HEK293 (cell line): ENCODE data around the gene RPS5.

ENCODE experiments used
- CTCF ChIA-PET: fragments of 350-600 bp; formaldehyde crosslinking; extraction: SDS; loops from one replicate; lab custom pipeline; 2021; ENCODE audit warnings: antibody characterized with exemption; lab: Yijun Ruan, JAX
- POLR2A ChIA-PET: fragments of 300-600 bp; formaldehyde crosslinking; extraction: SDS; loops from one replicate; lab custom pipeline; 2020; ENCODE audit warnings: antibody characterized with exemption, inconsistent platforms; lab: Yijun Ruan, JAX
- H3K27ac ChIP-seq: fragments of 200-500 bp; sonication (Bioruptor generic); 2 replicates; pipeline ENCODE4 v1.5.1; 2014; ENCODE audit warnings: low read depth, low read length, control low read depth, inconsistent platforms; ENCODE audit errors: extremely low read depth
- H3K36me3 ChIP-seq, 2 experiments: fragments of 200-500 bp in 1 of 2; sonication (Bioruptor generic) in 1 of 2; 1 replicate in 1 of 2; 2 replicates in 1 of 2; pipeline ENCODE4 v1.5.1; 2014 to 2017; ENCODE audit warnings: inconsistent platforms in 2 of 2, low read length in 2 of 2; ENCODE audit not compliant: control insufficient read depth in 2 of 2, insufficient read depth in 1 of 2
- H3K4me1 ChIP-seq: fragments of 200-500 bp; sonication (Bioruptor generic); 2 replicates; pipeline ENCODE4 v1.5.1; 2014; ENCODE audit warnings: mild to moderate bottlenecking, low read length, inconsistent platforms; ENCODE audit not compliant: control insufficient read depth, insufficient read depth
- H3K4me3 ChIP-seq: 2 replicates; pipeline ENCODE4 v1.5.1; 2011; ENCODE audit warnings: low read depth, mild to moderate bottlenecking, control low read depth, low read length, moderate library complexity
- H3K9me3 ChIP-seq: fragments of 200-500 bp; sonication (Bioruptor generic); 2 replicates; pipeline ENCODE4 v1.5.1; 2014; ENCODE audit warnings: low read depth, low read length, inconsistent platforms; ENCODE audit not compliant: control insufficient read depth, insufficient read depth
- EGR2 ChIP-seq: fragments of 450-650 bp; formaldehyde crosslinking; IDR thresholded peaks from 2 replicates; pipeline ENCODE4 v1.5.1; 2016; ENCODE audit warnings: low read depth, missing biosample characterization, missing genetic modification characterization
- SCRT1 ChIP-seq: fragments of 450-650 bp; formaldehyde crosslinking; IDR thresholded peaks from 2 replicates; pipeline ENCODE4 v1.5.1; 2016; ENCODE audit warnings: missing biosample characterization, missing genetic modification characterization, borderline replicate concordance
- SCRT2 ChIP-seq: fragments of 450-650 bp; formaldehyde crosslinking; IDR thresholded peaks from 2 replicates; pipeline ENCODE4 v1.5.1; 2016; ENCODE audit warnings: missing biosample characterization, missing genetic modification characterization
- TRIM28 ChIP-seq: IDR thresholded peaks from 2 replicates; pipeline ENCODE4 v1.6.1; 2011; ENCODE audit warnings: low read length, control low read depth, borderline replicate concordance
- ZBTB48 ChIP-seq: fragments of 450-650 bp; formaldehyde crosslinking; IDR thresholded peaks from 2 replicates; pipeline ENCODE4 v1.5.1; 2016; ENCODE audit warnings: missing biosample characterization, missing genetic modification characterization
- ZNF10 ChIP-seq: fragments of 450-650 bp; formaldehyde crosslinking; IDR thresholded peaks from 2 replicates; pipeline ENCODE4 v1.5.1; 2017; ENCODE audit warnings: missing biosample characterization, missing genetic modification characterization
- ZNF202 ChIP-seq: fragments of 450-650 bp; formaldehyde crosslinking; IDR thresholded peaks from 2 replicates; pipeline ENCODE4 v1.5.1; 2016; ENCODE audit warnings: missing biosample characterization, missing genetic modification characterization, borderline replicate concordance
- ZNF292 ChIP-seq: fragments of 450-650 bp; formaldehyde crosslinking; IDR thresholded peaks from 2 replicates; pipeline ENCODE4 v1.5.1; 2016; ENCODE audit warnings: low read depth, missing biosample characterization, missing genetic modification characterization, borderline replicate concordance
- ZNF302 ChIP-seq: fragments of 450-650 bp; formaldehyde crosslinking; IDR thresholded peaks from 2 replicates; pipeline ENCODE4 v1.5.1; 2016; ENCODE audit warnings: missing biosample characterization, missing genetic modification characterization, low read depth
- ZNF501 ChIP-seq: fragments of 450-650 bp; formaldehyde crosslinking; IDR thresholded peaks from 2 replicates; pipeline ENCODE4 v1.5.1; 2016; ENCODE audit warnings: missing biosample characterization, missing genetic modification characterization
- ZNF626 ChIP-seq: fragments of 450-650 bp; sonication (Bioruptor Pico); formaldehyde crosslinking; IDR thresholded peaks from 2 replicates; pipeline ENCODE4 v1.5.1; 2018; ENCODE audit warnings: missing biosample characterization, missing genetic modification characterization, inconsistent platforms
- ZNF777 ChIP-seq: fragments of 450-650 bp; formaldehyde crosslinking; IDR thresholded peaks from 2 replicates; pipeline ENCODE4 v1.5.1; 2017; ENCODE audit warnings: missing biosample characterization, missing genetic modification characterization, borderline replicate concordance
- TF ChIP-seq, protein P1 (sequence below): fragments of 450-650 bp; IDR thresholded peaks from 2 replicates; pipeline ENCODE4 v1.5.1; 2018; ENCODE audit warnings: missing biosample characterization, missing genetic modification characterization
- TF ChIP-seq, protein P2 (sequence below): fragments of 450-650 bp; formaldehyde crosslinking; IDR thresholded peaks from 2 replicates; pipeline ENCODE4 v1.5.1; 2016; ENCODE audit warnings: missing biosample characterization, missing genetic modification characterization
- TF ChIP-seq, protein P3 (sequence below): fragments of 450-650 bp; formaldehyde crosslinking; IDR thresholded peaks from 2 replicates; pipeline ENCODE4 v1.5.1; 2016; ENCODE audit warnings: missing biosample characterization, missing genetic modification characterization
- TF ChIP-seq, protein P4 (sequence below): fragments of 450-650 bp; formaldehyde crosslinking; IDR thresholded peaks from 2 replicates; pipeline ENCODE4 v1.5.1; 2016; ENCODE audit warnings: missing biosample characterization, missing genetic modification characterization
- TF ChIP-seq, protein P5 (sequence below): sonication (generic); formaldehyde crosslinking; IDR thresholded peaks from 2 replicates; pipeline ENCODE4 v1.8.1; 2022; ENCODE audit warnings: mild to moderate bottlenecking, moderate library complexity, missing genetic modification reagents
- TF ChIP-seq, protein P6 (sequence below): fragments of 450-650 bp; formaldehyde crosslinking; IDR thresholded peaks from 2 replicates; pipeline ENCODE4 v1.5.1; 2016; ENCODE audit warnings: missing biosample characterization, missing genetic modification characterization

RPS5 gene

DNA sequence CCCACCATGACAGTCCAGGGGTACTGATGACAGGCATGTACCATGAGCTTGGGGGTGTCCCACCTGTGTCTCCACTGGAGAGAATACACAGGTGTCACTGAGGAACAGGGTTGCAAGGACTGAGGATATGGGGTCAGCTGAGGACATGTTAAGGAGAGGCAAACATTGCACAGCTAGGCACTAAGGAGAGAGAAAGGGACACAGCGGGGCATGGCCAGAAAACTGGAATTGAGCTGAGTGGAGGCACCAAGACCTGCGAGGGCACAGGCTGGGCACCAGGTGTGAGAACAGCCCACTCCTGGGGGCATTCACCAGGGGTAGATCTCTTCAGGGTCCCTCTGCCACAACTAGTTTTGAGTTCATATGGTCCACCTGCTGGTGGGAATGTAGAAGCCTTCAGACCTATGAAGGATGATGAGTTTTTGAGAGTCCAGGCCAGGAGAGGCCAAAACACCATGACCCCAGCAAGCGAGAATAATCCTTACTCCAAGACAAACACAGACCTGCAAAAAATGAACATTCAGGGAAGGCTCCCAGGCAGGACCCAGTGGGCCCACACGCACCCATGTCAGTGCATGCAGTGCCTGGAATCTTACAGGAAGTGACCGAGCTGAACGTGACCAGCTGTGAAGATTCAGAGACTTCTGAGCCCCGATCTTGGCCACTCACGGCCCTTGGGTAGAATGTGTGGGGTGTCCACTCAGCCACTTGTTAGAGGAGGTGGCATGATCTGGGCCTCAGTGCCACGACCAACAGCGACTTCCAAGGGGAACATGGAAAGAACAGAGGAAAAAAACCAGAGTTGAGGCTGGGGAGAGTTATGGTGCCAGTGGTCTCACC lies 20.0 kb downstream of the RPS5 start (continued):
- TF ChIP-seq, protein P1, sequence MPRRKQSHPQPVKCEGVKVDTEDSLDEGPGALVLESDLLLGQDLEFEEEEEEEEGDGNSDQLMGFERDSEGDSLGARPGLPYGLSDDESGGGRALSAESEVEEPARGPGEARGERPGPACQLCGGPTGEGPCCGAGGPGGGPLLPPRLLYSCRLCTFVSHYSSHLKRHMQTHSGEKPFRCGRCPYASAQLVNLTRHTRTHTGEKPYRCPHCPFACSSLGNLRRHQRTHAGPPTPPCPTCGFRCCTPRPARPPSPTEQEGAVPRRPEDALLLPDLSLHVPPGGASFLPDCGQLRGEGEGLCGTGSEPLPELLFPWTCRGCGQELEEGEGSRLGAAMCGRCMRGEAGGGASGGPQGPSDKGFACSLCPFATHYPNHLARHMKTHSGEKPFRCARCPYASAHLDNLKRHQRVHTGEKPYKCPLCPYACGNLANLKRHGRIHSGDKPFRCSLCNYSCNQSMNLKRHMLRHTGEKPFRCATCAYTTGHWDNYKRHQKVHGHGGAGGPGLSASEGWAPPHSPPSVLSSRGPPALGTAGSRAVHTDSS (tag by site-specific recombination), result no peak
- TF ChIP-seq ZNF302 (tag by site-specific recombination) (no peak), ZNF202 (no peak), ZNF777 (no peak), EGR2 (tag by site-specific recombination) (no peak), ZNF292 (no peak)
- TF ChIP-seq, protein P2, sequence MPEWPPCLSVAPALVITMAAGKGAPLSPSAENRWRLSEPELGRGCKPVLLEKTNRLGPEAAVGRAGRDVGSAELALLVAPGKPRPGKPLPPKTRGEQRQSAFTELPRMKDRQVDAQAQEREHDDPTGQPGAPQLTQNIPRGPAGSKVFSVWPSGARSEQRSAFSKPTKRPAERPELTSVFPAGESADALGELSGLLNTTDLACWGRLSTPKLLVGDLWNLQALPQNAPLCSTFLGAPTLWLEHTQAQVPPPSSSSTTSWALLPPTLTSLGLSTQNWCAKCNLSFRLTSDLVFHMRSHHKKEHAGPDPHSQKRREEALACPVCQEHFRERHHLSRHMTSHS (tag by site-specific recombination), result no peak
- TF ChIP-seq, protein P3, sequence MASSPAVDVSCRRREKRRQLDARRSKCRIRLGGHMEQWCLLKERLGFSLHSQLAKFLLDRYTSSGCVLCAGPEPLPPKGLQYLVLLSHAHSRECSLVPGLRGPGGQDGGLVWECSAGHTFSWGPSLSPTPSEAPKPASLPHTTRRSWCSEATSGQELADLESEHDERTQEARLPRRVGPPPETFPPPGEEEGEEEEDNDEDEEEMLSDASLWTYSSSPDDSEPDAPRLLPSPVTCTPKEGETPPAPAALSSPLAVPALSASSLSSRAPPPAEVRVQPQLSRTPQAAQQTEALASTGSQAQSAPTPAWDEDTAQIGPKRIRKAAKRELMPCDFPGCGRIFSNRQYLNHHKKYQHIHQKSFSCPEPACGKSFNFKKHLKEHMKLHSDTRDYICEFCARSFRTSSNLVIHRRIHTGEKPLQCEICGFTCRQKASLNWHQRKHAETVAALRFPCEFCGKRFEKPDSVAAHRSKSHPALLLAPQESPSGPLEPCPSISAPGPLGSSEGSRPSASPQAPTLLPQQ (tag by site-specific recombination), result peak; percentile 53
- TF ChIP-seq, protein P4, sequence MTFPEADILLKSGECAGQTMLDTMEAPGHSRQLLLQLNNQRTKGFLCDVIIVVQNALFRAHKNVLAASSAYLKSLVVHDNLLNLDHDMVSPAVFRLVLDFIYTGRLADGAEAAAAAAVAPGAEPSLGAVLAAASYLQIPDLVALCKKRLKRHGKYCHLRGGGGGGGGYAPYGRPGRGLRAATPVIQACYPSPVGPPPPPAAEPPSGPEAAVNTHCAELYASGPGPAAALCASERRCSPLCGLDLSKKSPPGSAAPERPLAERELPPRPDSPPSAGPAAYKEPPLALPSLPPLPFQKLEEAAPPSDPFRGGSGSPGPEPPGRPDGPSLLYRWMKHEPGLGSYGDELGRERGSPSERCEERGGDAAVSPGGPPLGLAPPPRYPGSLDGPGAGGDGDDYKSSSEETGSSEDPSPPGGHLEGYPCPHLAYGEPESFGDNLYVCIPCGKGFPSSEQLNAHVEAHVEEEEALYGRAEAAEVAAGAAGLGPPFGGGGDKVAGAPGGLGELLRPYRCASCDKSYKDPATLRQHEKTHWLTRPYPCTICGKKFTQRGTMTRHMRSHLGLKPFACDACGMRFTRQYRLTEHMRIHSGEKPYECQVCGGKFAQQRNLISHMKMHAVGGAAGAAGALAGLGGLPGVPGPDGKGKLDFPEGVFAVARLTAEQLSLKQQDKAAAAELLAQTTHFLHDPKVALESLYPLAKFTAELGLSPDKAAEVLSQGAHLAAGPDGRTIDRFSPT (tag by site-specific recombination), result 0 out of 2 replicates have a peak, but pooled peaks have one; percentile 21

DNA sequence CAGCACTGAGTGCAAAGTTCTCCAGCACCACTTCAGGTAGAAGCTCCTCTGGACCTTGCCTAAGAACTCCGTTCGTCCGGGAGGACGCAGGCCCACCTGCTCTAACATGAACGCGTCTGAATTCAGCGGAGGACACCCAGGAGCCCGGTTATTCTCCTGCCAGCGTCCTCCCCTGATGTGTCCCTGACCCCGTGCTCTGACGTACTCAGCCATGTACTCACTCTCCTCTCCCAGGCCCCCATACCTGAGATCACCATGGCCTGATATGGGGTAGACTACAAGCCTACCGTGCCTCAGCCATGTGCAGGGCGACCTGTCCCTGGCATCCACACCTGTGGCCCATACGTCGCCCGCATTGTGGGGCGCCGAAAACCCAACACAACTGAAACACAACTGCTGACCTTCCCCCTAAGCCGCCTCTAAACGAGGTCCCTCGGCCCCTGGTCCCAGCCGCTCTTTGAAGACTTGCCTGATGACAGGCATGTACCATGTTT lies 20.6 kb downstream of the RPS5 start:
- Histone ChIP-seq H3K27ac (peak overlapping the region; percentile 71), H3K4me3 (peak overlapping the region; percentile 98), H3K4me1 (peaks cover 4% of the 10 kb centered on the region; the same call in 1 of the 2 replicates), H3K36me3 (peaks cover 9% of the 10 kb centered on the region in 2 experiments; a peak in 2 of 3 replicates), H3K9me3 (no peaks in the 10 kb centered on the region)
- ChIA-PET POLR2A (interaction anchor here (0.6 to 3.2 kb wide), 26 partner anchors 8 to 224 kb away, joined by 3 to 27 read pairs (median 9); partner anchors contain the start of genes ERVK3-1, RNF225, RPS5 and TRIM28), CTCF (interaction anchor here (0.5 to 1.1 kb wide), 3 partner anchors 39 to 172 kb away, joined by 3 read pairs; no protein-coding TSS in a partner anchor)
- TF ChIP-seq ZNF10 (tag by site-specific recombination) (peak; percentile 64), ZNF501 (tag by site-specific recombination) (0 out of 2 replicates have a peak, but pooled peaks have one; percentile 16), ZBTB48 (tag by site-specific recombination) (peak; percentile 48; the same call in 1 of the 2 replicates), SCRT1 (tag by site-specific recombination) (peak; percentile 47; the same call in 1 of the 2 replicates), TRIM28 (no peak), ZNF626 (tag by site-specific recombination) (no peak), SCRT2 (peak; percentile 52; the same call in 1 of the 2 replicates)
- TF ChIP-seq, protein P4 (tag by site-specific recombination), result 0 out of 2 replicates have a peak, but pooled peaks have one; percentile 54
- TF ChIP-seq, protein P5, sequence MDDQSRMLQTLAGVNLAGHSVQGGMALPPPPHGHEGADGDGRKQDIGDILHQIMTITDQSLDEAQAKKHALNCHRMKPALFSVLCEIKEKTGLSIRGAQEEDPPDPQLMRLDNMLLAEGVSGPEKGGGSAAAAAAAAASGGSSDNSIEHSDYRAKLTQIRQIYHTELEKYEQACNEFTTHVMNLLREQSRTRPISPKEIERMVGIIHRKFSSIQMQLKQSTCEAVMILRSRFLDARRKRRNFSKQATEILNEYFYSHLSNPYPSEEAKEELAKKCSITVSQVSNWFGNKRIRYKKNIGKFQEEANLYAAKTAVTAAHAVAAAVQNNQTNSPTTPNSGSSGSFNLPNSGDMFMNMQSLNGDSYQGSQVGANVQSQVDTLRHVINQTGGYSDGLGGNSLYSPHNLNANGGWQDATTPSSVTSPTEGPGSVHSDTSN (CRISPR knock-in tag), result peak; percentile 20; the same call in 1 of the 2 replicates
- TF ChIP-seq, protein P6, sequence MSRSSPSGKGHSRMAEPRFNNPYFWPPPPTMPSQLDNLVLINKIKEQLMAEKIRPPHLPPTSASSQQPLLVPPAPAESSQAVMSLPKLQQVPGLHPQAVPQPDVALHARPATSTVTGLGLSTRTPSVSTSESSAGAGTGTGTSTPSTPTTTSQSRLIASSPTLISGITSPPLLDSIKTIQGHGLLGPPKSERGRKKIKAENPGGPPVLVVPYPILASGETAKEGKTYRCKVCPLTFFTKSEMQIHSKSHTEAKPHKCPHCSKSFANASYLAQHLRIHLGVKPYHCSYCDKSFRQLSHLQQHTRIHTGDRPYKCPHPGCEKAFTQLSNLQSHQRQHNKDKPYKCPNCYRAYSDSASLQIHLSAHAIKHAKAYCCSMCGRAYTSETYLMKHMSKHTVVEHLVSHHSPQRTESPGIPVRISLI (tag by site-specific recombination), result no peak
